ENCODE results near the gene HIP1. TPM values are rescaled to one million over a fixed set of nuclear protein-coding genes. Genes with fewer than 3 reads are reported as not detected.

HIP1 gene
- total RNA-seq, 1 donor from 2014 or later: 49.3 TPM

DNA sequence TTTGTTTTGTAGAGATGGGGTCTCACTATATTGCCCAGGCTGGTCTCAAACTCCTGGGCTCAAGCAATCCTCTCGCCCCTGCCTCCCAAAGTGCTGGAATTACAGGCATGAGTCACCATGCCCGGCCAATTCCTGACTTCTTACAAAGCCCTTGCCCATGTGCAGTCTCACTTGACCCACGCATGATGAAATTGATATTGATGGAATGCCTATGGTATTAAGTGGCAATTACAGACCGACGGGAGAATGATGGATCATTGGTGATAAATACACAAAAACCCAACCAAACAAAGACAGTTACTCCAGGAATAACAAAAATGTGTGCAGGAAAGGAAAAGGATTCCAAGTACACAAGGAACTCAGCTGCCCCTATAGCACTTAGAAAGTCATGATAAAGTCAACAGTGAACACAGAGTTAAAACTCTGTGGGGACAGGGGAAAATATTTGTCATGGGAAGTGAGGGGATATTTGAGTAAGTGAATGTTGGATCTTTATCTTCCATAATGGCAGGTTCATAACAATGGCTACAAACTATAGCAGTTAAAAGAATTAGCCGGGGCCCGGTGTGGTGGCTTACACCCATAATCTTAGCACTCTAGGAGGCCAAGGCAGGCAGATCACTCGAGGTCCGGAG is 21.6 kb downstream of the HIP1 start:
- Mint-ChIP-seq H3K9me3 (ENCODE audit: unreplicated experiment) (no peaks in the 10 kb centered on the region), H3K27me3 (ENCODE audit: unreplicated experiment) (peaks cover 8% of the 10 kb centered on the region), H3K27ac (ENCODE audit: unreplicated experiment) (no peak overlapping the region), H3K4me3 (ENCODE audit: unreplicated experiment) (no peak overlapping the region), H3K36me3 (ENCODE audit: low read depth, unreplicated experiment) (peaks cover 6% of the 10 kb centered on the region), H3K4me1 (ENCODE audit: unreplicated experiment) (peaks cover 3% of the 10 kb centered on the region)
- no peak for DNase-seq (ENCODE audit: low spot score)
- TF ChIP-seq CTCF (IDR thresholded peaks at IDR 0.05; ENCODE audit: unreplicated experiment): no peak

- H3K4me1 Mint-ChIP-seq (ENCODE audit: unreplicated experiment): peaks cover 3% of the 10 kb centered on the region
- no peak for DNase-seq (ENCODE audit: low spot score)
- peaks cover 6% of the 10 kb centered on the region for H3K36me3 Mint-ChIP-seq (ENCODE audit: low read depth, unreplicated experiment)
- H3K27me3 Mint-ChIP-seq (ENCODE audit: unreplicated experiment): peaks cover 8% of the 10 kb centered on the region
- TF ChIP-seq CTCF (IDR thresholded peaks at IDR 0.05; ENCODE audit: unreplicated experiment): no peak
- H3K9me3 Mint-ChIP-seq (ENCODE audit: unreplicated experiment): no peaks in the 10 kb centered on the region
- no peak overlapping the region for H3K4me3 Mint-ChIP-seq (ENCODE audit: unreplicated experiment)
- no peak overlapping the region for H3K27ac Mint-ChIP-seq (ENCODE audit: unreplicated experiment)
Observed at GRCh38 chr7:75715864-75716263, 22.9 kb downstream of the HIP1 start.

DNA sequence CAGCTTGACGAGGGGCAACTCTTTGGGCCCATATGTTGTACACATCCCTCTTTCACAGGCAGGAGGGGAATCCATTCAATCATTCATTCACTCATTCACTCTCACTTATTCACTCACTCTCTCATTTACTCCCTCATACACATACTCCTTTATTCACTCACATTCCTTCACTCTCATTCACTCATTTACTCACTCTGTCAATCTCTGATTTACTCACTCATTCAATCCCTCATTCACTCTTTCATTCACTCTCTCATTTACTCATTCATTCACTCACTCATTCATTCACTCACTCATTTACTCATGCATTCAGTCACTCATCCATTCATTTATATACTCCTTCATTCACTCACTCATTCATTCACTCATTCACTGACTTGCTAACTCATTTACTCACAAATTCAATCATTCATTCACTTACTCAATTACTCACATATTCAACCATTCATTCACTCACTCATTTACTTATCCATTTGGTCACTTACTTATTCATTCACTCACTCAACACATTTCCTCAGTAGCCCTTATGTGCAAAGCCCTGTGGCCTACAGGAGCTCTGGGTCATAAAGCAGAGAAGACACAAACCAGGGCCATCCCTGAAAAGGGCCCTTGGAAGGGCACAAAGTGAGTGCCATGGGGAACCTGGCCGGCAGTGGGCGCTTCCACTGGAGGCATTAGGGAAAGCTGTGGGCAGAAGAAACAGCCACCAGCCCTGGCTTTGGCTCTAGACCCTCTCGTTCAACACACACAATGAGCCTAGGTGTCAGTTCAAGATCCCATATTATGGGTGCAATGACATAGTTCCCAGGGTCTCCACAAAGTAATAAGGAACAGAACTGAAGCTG is 26.0 kb downstream of the HIP1 start:
- DNase-seq (ENCODE audit: low spot score): no peak
- no peaks in the 10 kb centered on the region for H3K9me3 Mint-ChIP-seq (ENCODE audit: unreplicated experiment)

GRCh38 chr7:75711656-75712514 is 26.9 kb downstream of the HIP1 start:
- Mint-ChIP-seq H3K4me3 (ENCODE audit: unreplicated experiment) (no peak overlapping the region), H3K27ac (ENCODE audit: unreplicated experiment) (no peak overlapping the region)

More for the DNA sequence above, 26.0 kb downstream of the HIP1 start:
- Mint-ChIP-seq H3K27me3 (ENCODE audit: unreplicated experiment) (peaks cover 6% of the 10 kb centered on the region), H3K36me3 (ENCODE audit: low read depth, unreplicated experiment) (peaks cover 12% of the 10 kb centered on the region), H3K27ac (ENCODE audit: unreplicated experiment) (no peak overlapping the region), H3K4me1 (ENCODE audit: unreplicated experiment) (peaks cover 3% of the 10 kb centered on the region), H3K4me3 (ENCODE audit: unreplicated experiment) (no peak overlapping the region)
- no peak for TF ChIP-seq CTCF (IDR thresholded peaks at IDR 0.05; ENCODE audit: unreplicated experiment)

More at GRCh38 chr7:75711656-75712514, 26.9 kb downstream of the HIP1 start:
- no peak for TF ChIP-seq CTCF (IDR thresholded peaks at IDR 0.05; ENCODE audit: unreplicated experiment)
- Mint-ChIP-seq H3K9me3 (ENCODE audit: unreplicated experiment) (no peaks in the 10 kb centered on the region), H3K27me3 (ENCODE audit: unreplicated experiment) (peaks cover 2% of the 10 kb centered on the region), H3K36me3 (ENCODE audit: low read depth, unreplicated experiment) (peaks cover 12% of the 10 kb centered on the region), H3K4me1 (ENCODE audit: unreplicated experiment) (peaks cover 3% of the 10 kb centered on the region)
- DNase-seq (ENCODE audit: low spot score): no peak
